Inferior parietal cortex (tissue), 1 donor: ENCODE results near the gene MYCBPAP.

Experiments
- DNase-seq: peaks from one replicate; pipeline ENCODE4 v3.0.0-alpha.2; 2016; ENCODE audit errors: extremely low spot score

MYCBPAP gene

DNA sequence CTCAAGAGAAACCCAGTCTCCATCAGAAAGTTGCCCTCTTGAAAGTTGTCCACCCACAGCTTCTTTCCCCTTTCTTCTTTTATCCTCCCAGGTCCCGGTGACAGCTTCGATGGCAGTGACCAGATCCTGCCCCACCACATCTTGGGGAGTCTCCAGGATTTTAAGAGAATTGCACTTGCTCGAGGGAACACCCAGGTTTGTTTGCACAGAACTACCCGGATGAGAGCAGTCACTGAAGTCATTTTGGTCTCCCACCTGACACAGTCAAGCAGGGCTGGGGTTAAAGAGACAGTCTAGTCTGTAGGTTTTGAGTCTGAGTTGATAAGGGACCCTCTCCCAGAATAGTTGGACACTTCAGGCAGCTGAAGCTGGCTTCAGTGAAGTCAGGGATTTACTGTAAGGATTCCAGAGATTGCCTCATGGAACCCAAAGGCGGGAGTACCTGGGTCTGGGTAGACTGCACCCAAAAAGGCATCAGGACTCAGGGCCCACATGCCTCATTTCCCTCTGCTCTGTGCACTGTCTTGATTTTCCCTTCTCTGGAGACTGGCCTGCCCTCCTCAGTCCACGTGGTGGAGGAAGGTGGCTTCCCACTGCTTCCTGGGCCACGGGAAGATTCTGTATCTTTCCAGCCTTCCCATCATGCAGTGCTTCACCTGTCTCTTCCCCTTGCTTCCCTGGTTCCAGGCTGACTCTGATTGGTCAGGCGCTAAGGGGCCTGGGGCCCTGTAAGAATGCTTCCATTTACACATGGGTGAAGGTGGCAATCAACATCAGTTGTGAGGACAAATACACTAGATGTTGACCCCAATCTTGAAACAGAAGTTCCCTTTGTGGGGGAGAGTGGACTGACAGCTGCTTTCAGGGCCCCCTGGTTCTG is 9.5 kb downstream of the MYCBPAP start:
- DNase-seq = no peak

DNA sequence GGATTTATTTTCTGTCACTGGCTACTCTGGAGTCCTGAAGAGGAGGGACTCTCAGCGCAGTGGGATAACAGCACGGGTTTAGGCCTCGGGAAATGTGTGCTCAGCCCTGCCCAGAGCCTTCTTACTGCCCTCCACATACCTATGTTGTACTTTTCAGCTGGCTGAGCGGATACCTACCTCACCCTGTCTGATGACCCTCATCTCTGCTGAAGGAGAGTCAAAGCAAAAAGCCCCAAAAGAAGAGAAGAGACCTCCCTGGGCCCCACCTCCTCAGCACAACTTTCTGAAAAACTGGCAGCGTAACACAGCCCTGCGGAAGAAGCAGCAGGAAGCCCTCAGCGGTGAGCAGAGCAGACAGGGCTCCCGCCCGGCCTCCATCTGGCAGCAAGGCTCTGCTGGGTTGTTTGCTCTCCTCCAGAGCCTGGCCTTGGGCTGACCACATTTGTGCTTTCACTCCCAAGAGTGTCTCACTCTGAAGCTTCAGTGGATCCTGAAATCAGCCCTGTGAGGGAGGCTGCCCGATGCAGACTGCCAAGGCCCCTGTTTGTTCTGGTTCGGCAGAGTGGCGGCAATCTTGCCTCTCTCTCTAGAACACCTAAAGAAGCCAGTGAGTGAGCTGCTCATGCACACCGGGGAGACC is 10.3 kb downstream of the MYCBPAP start:
- no peak for DNase-seq

DNA sequence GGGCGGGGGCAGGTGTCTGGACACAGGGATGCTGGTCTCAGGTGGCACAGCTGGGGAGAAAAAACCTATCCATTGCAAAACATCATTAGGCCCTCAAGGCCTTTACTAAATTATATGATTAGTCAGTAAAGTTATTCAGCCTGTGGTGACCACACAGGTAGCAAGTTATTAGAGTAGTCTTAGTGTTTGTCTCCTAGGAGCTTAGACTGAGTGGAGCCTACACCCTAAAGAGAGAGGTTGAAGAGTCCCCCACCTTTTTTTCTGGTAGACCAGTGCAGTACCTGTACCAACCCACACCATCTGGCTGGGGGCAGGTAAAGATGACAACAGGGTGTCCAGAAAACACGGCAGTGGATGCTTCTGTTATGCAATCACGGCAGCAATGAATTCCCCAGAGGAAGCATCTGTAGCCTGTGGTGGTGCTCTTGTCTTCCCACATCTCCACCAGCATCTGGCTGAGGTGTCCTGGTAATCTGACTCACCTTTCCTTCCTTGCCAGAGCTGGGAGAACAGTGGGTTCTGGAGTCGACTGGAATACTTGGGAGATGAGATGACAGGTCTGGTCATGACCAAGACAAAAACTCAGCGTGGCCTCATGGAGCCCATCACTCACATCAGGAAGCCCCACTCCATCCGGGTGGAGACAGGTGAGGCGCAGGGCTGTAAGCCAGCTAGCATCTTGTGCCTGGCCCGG is 11.0 kb downstream of the MYCBPAP start:
- DNase-seq = no peak

DNA sequence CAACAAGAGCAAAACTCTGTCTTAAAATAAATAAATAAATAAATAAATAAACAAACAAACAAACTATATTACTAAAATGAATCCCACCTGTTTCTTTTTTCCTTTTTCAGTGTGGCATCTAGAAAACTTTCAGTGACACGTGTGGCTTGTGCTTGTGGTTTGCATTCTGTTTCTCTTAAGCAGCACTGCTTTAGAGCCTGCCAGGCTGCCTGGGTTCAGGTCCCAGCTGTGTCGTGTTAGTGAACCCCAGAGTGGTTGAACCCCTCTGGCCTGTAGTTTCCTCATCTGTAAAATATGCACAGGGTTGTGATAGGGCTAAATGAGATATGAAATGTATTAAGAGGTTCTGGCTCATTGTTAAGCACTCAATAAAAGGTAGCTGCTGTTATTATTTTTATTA is 12.2 kb downstream of the MYCBPAP start:
- DNase-seq = no peak

DNA sequence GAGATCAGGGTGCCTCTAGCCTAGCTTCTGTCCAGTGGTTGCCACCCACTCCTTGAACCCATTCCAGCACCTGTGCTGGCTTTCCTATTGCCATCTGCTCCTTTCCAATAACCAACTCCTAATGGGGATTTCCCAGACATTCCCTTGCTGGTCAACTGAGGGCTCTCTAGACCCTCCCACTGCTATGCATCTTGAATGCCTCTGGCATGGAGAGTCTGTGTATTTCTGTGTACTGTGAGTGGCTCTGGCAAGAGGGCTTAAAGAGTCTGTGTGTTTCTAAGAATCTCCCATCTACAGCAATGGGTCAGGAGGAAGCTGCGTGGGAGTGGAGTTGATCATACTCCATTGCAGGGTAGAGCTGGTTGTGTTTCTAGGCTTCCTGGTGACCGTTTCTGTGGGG is 13.3 kb downstream of the MYCBPAP start:
- no peak for DNase-seq

DNA sequence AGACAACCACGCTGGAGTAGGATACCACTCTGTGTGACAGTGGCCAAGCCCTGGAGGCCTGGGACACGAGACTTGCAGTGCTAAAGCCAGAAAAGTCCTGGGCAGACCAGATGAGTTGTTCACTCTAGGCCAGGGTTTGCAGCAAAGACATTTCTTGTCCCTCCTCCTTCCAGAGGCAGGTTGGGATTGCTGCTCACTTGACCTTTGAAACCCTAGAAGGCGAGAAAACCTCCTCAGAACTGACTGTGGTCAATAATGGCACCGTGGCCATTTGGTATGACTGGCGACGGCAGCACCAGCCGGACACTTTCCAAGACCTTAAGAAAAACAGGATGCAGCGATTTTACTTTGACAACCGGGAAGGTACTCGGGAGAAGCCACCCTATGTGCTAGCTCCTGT is 14.5 kb downstream of the MYCBPAP start:
- no peak for DNase-seq

DNA sequence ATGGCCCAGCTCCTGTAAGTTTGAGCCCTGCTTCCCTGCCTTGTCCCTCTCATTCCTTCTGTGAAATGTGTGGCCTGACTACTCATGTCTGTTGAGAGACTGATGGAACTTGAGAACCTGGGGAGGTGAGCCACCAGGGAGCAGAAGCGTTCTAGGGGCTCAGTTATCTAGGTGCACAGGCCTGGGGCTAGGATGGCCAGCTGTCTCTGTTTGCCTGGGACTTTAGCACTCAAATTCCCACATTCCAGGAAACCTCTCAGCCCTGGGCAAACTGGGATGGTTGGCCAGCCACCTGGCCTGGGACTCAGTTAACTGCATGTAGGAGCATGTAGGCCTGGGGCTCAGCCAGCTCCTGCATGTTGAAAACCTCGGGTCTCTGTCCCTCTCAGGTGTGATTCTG is 15.0 kb downstream of the MYCBPAP start:
- DNase-seq = no peak

DNA sequence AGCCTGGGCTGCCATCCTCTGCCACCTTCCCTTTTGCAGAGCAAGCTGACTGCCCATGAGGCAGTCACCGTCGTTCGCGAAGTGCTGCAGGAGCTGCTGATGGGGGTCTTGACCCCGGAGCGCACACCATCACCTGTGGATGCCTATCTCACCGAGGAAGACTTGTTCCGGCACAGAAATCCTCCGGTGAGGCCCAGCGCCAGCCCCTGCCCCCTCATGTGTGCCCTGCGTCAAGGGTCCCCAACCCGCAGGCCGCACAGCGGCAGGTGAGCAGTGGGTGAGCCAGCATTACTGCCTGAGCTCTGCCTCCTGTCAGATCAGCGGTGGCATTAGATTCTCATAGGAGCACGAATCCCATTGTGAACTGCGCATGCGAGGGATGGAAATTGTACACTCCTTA is 16.6 kb downstream of the MYCBPAP start:
- no peak for DNase-seq

DNA sequence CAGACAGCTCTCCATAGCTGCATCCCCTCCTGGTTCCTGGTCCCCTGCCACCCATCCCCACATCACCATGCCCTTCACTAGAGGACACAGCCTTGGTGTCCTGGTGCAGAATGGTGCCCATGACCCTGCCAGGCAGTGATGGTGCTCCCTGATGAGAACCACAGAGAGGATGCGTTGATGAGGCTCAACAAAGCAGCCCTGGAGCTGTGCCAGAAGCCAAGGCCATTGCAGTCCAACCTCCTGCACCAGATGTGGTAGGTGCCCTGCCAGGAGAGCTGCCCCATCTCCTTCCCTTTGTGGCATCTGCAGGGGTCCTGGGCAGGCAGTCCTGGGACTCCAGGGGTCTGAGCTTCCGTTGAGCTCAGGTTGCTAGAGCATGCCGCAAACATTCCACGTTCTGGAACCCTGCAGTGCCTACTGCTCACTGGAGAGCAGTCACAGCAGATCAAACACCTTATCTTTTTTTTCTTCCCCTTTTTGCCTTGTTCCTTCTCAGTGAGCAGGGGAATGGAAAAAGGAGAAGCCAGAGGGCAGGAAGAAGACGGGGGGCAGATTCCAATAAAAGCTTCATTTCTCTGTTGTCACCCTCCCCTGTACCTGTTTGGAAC is 19.0 kb downstream of the MYCBPAP start:
- no peak for DNase-seq

DNA sequence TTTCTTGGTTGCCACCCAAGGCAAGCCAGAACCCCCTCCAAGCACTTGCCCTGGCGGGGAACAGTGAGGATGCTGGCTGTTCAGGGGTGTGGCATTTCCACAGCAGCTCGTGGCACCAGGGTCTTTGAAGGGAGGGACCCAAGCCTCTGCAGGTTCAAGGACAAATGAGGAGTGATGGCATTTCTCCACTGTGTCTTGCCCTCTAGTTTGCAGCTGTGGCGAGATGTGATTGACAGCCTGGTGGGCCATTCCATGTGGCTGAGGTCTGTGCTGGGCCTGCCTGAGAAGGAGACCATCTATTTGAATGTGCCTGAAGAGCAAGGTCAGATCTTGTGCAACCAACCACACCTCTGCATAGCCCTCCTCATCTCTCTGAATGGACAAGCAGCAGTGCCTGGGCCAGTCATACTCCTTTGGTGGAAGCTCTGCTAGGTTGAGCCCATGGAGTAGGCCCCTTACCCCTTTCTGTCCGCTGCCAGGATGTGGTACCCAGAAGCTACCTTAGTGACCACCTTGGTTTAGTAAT is 19.8 kb downstream of the MYCBPAP start:
- no peak for DNase-seq

DNA sequence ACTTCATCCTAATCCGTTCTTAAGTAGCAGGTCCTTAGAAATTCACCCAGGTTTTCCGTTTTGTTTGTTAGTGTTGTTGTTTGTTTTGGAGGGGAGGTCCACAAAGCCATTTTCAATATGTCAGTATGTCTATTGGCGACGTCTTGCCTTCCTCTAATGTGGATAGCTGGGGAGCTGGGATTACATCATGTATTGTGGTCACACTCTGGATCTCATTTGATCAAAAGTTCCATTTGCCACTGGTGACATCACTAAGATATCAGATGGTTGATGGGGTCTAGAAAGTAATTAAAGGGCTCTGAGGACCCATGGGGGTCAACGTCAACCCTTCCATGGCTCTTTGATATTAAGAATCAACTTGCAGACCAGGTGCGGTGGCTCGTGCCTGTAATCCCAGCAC is 21.6 kb downstream of the MYCBPAP start:
- DNase-seq = no peak

DNA sequence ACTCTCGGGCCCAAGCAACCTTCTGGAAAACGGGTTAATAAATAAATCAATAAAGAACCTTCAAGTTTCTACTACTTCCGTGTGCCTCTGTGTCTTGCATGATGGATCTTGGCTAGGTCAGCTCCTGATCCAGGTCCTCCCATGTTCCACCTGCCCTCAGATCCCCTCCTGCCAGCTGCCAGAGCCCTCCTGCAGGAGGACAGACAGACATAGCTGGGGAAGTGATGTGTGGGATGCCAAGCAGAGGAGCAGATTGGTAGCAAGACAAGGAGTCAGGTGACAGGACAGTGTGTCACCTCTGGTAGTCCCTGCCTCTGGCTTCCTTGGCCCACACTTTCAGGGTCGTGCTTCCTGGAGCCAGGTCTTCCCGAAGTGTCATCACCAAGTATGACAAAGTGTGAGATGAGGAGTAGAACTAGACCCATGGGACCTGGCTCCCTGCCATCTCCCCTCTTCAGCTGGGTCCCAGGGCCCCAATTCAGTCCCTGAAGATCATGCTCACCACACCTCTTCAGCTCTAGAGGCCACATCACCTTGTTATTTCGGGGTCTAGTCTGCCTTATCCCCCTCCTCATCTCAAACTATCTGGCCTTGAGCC is 23.3 kb downstream of the MYCBPAP start:
- no peak for DNase-seq

DNA sequence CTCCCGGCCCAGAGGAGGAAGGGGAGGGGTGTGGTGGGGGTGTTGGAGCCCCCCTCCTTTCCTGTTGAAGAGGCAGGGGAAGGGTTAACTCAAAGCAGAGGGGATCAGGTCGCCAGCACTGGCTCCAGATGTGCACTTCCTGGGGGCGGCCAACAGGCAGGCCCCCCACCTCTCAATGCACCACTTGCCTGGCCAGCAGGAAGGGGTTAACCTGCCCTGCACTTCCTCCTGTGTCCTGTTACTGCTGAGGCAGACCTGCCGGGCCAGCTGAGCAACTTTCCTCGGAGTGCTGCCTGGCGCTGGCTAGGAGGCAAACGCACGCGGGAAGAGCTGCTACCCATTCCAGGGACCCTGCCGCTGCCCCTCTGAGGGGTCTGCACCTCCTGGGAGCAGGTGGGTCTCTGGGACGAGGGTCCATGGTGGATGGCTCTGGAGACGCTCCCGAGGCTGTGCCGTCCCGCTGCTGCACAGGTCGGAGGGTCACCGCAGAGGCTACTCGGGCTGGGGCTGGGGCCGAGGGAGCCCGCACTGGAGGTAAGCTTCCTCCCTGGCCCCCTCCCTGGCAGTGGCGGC is 24.3 kb downstream of the MYCBPAP start, which contains the start of gene EPN3:
Gene EPN3, plus strand, starts transcription at position 284 of the 573 bp plus-strand sequence. CDS start 3,822 bp downstream, outside the sequence.
- DNase-seq = no peak

DNA sequence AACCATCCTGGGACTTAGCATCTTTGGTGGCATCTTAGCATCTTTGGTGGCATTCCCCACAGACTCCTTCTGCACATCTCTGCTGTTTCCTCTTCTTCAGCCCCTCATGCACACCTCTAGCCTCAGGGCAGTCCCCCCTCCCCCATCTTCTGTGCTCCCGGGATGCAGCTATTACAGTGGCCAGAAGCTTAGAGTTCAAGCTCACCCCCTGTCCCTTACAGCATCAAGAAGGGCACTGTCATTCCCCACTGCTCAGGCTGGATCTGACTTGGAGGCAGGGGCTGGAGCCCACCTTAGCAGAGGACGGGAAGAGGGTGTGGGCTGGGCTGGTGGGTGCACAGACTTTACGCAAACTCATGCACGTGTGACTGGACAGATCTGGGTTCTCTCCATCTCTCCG is 24.9 kb downstream of the MYCBPAP start:
- no peak for DNase-seq

DNA sequence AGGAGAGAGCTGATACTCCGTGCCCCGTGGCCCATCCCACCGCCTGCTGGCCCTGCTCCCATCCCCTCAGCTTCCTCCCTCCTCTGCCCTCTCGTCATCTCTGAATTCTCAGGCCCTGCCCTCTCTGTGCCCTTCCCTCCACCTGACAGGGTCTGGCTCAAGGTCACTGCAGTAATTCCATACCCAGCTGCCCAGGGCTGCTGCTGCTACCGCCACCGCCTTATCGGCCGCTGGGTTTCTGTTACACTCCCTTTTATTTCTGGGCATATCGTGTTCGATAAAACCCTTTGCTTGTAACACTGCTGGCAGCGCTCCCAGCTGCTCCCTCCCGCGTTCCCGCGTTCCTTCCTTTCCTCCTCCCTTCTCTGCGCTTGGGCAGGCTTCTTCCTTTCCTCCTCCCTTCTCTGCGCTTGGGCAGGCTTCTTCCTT is 25.5 kb downstream of the MYCBPAP start:
- DNase-seq = no peak

DNA sequence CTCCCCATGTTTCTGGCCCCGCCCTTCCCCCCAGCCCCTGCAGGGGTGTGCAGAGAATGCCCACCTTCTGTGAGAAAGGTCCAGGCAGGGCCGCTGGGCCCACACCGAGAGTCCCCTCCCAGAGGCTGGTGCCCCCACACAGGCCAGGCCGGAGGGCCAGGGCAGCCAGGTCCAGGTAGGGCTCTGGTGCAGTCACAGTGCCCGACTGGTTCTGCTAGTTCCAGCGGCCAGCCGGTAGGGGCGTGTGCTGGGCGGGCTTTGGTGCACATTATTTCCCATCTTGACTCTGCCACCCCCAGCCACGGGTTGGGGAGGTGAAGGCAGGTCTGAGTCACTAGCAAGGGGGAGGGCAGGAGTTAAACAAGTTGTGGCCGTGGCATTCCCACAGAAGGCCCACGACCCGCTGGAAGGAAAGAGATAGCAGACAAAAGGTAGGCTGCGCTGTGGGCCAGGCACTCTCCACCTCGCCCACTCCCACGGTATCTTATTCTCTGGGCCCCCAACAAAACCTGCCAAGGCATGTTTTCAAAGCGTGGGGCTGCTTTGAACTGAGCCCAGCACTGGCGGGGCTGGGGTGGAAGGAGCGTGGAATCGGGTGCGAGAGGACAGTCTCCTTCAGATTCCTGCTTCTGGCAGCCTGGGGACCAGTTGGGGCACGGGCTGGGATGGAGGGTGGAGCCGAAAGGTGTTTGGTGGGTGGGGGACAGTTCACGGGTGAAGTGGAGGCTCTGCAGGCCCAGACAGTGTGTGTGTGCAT is 26.2 kb downstream of the MYCBPAP start:
- no peak for DNase-seq

DNA sequence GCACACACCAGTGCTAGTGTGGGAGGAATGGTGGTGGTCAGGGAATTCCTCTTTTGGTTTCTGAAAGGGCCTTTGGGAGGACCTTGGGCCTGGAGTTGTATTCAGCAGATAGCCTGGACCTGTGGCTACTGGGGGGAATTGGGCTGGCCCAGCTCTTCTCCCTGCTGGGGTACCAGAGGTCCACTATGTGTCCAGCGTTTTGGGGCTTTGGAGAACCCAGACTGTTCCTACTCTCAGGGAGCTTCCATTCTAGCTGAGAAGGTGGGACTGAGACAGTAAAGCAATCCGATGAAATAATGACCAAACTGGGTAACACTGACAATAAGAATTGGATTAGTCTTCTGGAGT is 26.7 kb downstream of the MYCBPAP start:
- DNase-seq = no peak

DNA sequence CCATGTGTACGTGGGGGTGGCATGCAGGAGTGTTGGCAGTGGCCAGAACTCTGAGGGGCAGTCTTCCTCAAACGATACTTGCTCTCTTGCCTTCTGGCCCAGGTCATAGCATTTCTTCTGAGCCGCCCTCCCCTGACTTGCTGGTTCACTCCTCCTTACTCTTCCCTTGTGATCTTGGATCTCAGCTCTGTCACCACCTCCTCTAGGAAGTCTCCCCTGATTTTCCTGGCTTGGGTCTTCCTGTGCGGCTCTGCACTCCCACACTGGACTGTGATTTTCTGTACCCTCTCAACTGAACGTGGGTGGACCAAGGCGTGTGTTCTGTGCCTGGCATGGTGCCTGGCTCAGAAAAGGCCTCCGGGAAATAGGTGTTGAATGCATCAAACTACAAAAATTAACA is 27.2 kb downstream of the MYCBPAP start:
- DNase-seq = no peak

DNA sequence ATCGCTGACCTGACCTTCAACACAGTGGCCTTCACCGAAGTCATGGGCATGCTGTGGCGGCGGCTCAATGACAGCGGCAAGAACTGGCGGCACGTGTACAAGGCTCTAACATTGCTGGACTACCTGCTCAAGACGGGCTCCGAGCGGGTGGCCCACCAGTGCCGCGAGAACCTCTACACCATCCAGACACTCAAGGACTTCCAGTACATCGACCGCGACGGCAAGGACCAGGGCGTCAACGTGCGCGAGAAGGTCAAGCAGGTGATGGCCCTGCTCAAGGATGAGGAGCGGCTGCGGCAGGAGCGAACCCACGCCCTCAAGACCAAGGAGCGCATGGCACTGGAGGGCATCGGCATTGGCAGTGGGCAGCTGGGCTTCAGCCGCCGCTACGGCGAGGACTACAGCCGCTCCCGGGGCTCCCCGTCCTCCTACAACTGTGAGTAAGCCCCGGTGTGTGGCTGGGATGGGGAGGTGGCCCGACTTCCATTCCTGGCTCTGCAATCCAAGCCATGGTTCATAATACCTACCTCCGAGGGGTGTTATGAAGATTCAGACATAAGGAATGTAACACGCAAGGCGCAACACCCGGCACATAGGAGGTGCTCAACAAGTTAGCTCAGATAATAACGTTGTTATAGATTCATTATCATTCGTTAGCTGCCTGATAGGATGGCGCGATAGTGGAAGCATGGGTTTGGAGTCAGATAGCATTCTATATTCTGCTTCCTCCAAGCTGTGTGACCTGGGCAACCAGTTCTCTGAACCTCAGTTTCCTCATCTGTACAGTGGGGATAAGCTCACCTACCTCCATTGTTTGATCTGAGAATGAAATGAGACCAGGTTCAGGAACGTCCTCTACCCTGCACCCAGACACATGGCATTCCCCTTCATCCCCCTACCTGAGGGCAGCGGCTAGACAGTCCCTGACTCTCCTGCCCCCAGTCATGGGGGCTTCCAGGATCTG is 28.7 kb downstream of the MYCBPAP start:
- DNase-seq = no peak
